GM21528 (cell line): ENCODE measurements around the gene BAIAP3.
A peak's percentile ranks its signal among the peaks of the same experiment; 100 is the strongest.

Experiments
- ATAC-seq: cut with Tn5 transposase; IDR thresholded peaks from one replicate; pipeline ENCODE4 v1.9.1; 2021; ENCODE audit warnings: mild to moderate bottlenecking, moderate library complexity; ENCODE audit not compliant: unreplicated experiment, low FRiP score

BAIAP3 gene

DNA sequence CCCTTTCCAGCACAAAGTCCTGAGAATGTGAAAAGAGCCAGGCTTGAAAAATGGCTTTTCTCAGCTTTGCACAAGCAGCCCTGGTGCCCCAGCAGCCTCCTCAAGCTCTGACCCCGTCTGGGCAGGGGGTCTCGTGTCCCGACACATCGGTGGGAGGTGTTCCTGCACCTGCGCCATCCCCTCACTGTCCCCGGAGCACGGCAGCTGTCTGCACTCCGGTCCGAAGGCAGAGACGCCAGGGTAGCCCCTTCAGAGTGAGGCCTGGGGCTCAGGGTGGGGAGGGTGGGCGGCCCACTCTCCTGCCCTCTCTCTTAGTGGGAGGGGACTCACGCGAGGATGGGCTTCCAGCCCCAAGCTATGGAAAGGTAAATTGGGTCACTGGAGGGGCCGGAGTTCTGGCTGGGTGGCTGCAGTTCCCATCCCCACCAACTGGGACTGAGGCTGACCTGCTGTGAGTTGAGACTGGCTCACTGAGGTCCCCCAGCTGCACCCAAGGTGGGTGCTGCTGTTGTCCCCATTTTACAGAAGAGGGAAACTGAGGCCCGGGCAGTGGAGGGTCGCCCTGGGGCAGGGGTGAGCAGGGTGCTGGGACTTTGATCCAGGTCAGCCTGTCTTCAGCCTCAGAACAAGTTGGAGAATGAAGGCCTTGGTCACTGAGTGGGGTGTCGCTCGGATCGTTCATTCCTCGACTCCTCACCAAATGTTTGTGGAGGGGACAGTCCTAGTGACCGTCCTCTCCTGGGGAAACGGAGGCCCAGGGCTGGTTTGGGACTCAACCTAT lies 2.3 kb upstream of the BAIAP3 start:
- ATAC-seq, result no peak

- no peak for ATAC-seq
These were observed 1.5 kb upstream of the BAIAP3 start for GRCh38 chr16:1331712-1332617.

DNA sequence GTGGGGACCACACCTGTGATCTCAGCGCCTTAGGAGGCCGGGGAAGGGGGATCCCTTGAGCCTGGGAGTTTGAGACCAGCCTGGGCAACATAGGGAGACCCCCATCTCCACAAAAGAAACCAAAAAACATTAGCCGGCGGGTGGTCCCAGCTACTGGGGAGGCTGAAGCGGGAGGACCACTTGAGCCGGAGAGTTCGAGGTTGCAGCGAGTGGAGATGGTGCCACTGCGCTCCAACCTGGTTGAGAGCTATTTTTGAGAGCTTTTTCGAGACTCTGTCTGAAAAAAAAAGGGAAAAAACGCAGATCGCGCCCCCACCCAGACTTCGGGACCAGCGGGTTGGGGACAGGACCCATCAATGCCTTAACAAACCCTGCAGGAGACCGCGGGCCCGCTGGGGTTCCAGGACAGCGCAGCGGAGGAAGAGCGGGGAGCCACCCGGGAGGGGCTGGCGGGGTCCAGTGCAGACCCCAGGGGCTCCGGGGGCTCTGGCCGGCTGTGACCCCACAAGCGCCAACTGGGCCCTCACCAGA lies 762 bp upstream of the BAIAP3 start:
- no peak for ATAC-seq

DNA sequence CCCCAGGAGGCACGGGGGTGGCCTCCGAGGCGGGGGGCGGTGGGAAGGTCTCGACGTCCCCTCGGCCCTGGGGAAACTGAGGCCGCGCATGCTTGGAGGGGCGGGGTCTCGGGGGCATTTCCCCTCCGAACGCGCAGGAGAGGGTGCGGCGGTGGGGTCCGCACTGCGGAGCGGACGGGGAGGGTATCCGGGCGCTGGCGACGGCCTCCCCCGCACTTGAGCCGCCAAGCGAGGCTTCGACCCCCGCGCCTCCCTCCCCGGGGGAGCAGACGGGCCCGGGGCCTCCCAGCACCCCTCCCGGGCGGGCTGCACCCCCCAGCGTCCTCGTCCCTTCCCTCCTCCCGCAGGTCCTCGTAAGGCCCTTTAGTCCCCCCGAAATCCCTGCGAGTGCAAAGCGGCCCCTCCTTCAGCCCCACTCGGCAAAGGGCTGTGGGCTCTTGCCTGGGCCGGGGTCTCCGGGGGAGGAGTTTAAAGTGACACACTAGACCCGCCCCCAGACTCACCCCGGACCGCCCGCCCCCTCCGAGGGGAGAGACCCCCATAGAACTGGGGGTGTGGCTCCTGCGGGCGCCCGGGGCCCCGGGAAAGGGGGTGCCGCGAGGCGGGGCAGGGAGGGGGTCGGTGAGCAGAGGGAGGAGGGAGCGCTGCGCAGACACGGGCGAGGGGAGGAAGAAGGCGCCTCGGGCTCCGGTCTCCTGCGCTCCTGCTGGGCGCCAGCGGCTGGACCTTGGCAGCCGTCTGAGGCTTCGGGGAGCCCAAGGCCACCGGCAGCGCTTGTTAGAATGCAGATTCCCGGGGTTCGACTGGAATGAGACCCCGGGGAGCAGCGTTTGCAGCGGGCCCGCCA lies 632 bp downstream of the BAIAP3 start:
- ATAC-seq, result no peak

- ATAC-seq, result no peak
These were observed 1.3 kb downstream of the BAIAP3 start for GRCh38 chr16:1334739-1335138.

DNA sequence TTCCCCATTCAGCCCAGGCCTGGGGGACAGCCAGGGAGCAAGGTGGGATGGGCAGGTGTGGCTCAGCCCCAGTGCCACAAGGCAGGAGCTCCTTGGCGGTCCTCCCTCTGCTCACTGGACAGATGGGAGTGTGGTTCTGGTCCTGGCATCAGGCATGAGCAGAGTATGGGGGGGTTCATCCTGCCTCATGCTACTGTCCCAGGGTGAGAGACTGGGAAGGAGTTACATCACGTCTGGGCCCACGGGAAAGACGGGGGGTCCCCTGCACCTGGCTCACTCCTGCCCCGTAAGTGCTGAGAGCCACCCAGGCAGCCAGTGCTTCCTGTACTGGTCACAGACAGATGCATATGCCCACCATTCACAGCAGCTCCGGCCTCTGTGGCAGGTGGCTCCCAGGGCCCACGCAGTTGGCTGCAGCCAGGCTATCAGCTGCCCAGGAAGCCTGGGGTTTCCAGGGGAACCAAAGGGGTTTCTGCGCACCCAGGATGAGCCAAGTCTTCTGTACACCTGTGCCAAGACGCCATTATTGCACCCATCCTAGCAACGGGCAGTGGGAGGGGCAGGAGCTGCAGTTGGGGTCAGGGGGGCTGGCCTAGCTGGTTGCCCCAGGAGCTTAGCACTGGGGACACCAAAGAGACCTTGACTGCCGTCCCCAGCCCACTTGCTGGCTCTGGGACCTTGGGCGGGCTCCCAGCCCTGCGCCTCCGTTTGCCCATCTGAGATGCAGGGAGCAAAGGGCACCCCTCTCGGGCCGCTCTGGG lies 1.9 kb downstream of the BAIAP3 start:
- no peak for ATAC-seq

- no peak for ATAC-seq
These were observed 2.6 kb downstream of the BAIAP3 start for GRCh38 chr16:1335996-1336395.

GRCh38 chr16:1336619-1337018 lies 3.2 kb downstream of the BAIAP3 start:
- ATAC-seq, result no peak

DNA sequence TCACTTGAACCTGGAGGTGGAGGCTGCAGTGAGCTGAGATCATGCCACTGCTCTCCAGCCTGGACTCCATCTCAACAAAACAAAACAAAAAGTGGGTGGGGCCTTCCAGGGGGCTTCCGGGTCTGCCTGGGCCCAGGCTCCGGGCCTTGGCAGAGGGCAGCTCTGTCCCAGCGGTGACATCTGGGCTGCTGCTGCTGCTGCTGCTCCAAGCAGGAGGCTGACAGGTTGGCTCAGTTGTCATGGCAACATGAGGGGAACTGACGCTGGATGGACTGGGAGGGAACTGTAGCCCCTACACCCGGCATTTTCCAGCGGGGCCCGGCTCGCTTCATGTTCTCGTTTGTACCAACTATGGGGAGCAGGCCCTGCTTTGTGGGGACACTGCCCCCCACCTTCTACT lies 4.0 kb downstream of the BAIAP3 start:
- ATAC-seq, result no peak

- ATAC-seq, result no peak
These were observed 4.8 kb downstream of the BAIAP3 start for GRCh38 chr16:1338119-1338730.

DNA sequence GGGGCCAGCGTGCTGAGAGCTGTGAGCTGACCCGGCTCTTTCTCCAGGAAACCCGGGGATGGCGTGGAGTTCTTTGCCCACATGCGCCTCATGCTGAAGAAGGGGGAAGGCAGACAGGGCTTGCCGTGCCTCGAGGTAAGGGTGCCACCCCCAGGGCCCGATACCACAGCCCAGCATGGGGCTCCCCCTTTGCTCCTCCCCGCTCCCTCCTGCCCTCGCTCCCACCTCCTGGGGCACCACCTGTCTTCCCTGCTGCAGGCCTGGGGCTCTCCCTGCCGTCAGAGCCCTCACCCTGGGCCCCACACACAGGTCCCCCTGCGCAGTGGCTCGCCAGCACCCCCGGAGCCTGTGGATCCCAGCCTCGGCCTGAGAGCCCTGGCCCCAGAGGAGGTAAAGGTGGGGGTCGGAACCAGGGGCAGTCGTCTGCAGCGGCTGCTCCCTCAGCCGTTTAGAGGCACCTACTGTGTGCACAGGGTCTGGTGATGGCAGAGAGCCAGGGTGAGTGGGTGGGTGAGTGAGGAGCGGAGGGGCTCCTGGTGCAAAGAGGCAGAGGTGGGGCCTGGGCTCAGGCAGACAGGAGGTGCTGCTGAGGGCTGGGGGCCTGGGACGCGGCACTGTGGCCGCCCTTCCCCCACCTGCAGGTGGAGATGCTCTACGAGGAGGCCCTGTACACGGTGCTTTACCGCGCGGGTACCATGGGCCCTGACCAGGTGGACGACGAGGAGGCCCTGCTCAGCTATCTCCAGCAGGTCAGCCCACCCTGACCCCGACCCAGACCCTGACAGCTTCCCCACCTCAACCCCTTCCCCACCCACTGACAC lies 5.6 kb downstream of the BAIAP3 start:
- no peak for ATAC-seq

GRCh38 chr16:1340730-1341494 lies 7.5 kb downstream of the BAIAP3 start:
- ATAC-seq, result no peak

- ATAC-seq, result no peak
These were observed 8.3 kb downstream of the BAIAP3 start for GRCh38 chr16:1341495-1342420.

DNA sequence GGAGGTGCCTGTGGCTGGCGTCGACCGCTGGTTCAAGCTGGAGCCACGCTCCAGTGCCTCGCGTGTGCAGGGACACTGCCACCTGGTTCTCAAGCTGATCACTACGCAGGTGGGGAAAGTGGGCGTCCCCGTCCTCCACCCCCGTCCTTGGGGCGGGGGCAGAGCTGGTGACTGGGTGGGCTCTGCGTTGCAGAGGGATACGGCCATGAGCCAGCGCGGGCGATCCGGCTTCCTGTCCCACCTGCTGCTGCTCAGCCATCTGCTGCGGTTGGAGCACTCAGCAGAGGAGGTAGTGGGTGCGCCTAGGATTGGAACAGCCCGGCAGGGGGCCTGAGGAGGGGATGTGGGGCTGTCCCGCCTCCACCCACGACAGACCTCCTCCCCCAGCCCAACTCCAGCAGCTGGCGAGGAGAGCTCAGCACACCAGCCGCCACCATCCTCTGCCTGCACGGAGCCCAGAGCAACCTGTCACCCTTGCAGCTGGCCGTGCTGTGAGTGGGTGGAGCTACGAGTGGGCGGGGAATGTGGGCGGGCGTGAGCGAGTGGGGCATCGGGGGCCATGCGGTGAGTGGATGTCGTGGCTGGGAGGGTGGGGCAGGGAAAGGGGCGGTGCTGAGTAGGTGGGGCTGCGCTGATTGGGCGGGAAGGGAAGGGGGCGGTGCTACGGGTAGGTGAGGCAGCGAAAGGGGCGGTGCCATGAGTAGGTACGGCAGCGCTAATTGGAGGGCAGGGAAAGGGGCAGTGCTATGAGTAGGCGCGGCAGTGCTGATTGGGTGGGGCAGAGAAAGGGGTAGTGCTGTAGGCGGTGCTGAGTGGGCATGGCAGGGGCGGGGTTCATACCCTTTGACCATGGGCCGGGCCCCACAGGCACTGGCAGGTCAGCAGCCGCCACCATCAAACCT lies 9.3 kb downstream of the BAIAP3 start:
- peak; percentile 68 for ATAC-seq

DNA sequence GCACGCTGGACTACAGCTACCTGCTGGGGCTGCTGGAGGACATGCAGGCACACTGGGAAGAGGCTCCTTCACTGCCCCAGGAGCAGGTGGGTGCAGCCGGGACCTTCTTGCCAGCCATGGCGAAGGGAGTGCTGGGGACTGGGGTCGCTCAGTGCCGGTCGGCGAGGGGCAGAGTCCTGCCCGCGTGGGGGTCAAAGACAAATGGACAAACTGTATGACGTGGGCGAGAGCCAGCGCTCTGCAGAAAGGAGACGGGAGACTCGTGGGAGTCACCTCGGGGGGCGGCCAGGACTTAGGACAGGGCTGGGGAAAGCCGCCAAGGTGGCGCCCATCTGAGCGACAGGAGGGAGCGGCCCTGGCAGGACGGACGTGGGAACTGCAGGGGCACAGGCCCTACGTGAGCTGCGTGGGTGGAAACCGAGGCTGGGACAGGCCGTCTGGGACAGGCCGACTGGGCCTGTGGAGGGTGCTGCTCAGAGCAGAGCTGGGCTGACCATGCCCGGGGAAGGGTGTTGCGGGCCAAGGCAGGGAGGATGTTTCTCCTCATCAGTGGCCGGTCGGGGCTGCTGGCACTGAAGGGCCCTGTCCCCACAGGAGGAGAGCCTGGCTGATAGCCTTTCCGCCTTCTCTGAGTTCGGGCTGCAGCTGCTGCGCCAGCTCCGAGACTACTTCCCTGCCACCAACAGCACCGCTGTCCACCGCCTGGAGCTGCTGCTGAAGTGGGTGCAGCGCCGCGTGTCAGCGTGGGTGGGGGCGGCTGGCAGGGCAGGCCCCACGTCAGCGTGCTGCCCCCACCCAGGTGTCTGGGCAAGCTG lies 10.2 kb downstream of the BAIAP3 start:
- no peak for ATAC-seq
